Endothelial cell of umbilical vein (primary cell): ENCODE results near the gene CHMP5. TPM values are rescaled to one million over a fixed set of nuclear protein-coding genes. Genes with fewer than 3 reads are reported as not detected.
A peak's percentile ranks its signal among the peaks of the same experiment; 100 is the strongest.

Experiments used
- BruUV-seq: library from RNA; stranded (reverse); fragments of 400-500 nt; replicated peaks from 2 replicates; lab custom pipeline; 2021; lab: Mats Ljungman, UMichigan
- CTCF ChIA-PET: fragments of 300-600, 350-600 bp; sonication (Branson Sonifier 250); formaldehyde crosslinking; loops from one replicate; lab custom pipeline; 2021; ENCODE audit warnings: antibody characterized with exemption, inconsistent platforms; lab: Charles Lee
- POLR2A ChIA-PET: fragments of 300-600, 350-600 bp; sonication (Branson Sonifier 250); formaldehyde crosslinking; loops from one replicate; lab custom pipeline; 2021; ENCODE audit warnings: antibody characterized with exemption, inconsistent platforms; lab: Charles Lee
- DNase-seq: peaks from one replicate; pipeline ENCODE4 v3.0.0-alpha.2; 2011; ENCODE audit warnings: low read depth, low spot score
- FAIRE-seq: peaks from 2 replicates; lab custom pipeline; 2011; peaks lifted over from hg19 to GRCh38; lab: Jason Lieb, UNC
- H2AFZ ChIP-seq: 2 replicates; pipeline ENCODE4 v1.6.0; 2012; ENCODE audit warnings: low read depth, low read length, control low read depth, inconsistent platforms
- H3K27ac ChIP-seq: 2 replicates; pipeline ENCODE4 v1.5.1; 2011; ENCODE audit warnings: low read depth, mild to moderate bottlenecking, control low read depth, low read length, moderate library complexity; ENCODE audit not compliant: insufficient read depth
- H3K27me3 ChIP-seq, 2 experiments: 2 replicates each; pipeline versions ENCODE4 v1.6.0 to v1.6.1; 2011; ENCODE audit warnings: low read length in 2 of 2, mixed read lengths in 1 of 2; ENCODE audit not compliant: control insufficient read depth in 2 of 2, insufficient read depth in 2 of 2
- H3K36me3 ChIP-seq, 2 experiments: 2 replicates in 1 of 2; 3 replicates in 1 of 2; pipeline ENCODE4 v1.5.1; 2011; ENCODE audit warnings: low read length in 2 of 2, mild to moderate bottlenecking in 1 of 2, moderate library complexity in 1 of 2; ENCODE audit not compliant: control insufficient read depth in 2 of 2, insufficient read depth in 2 of 2; ENCODE audit errors: extremely low read depth in 1 of 2
- H3K4me1 ChIP-seq: 3 replicates; pipeline ENCODE4 v1.5.1; 2011; ENCODE audit warnings: mild to moderate bottlenecking, low read length; ENCODE audit not compliant: control insufficient read depth, insufficient read depth; ENCODE audit errors: extremely low read depth
- H3K4me2 ChIP-seq: 2 replicates; pipeline ENCODE4 v1.6.1; 2011; ENCODE audit warnings: low read length, control low read depth, mixed read lengths; ENCODE audit not compliant: insufficient read depth
- H3K4me3 ChIP-seq, 3 experiments: fragments of 200-600 bp in 1 of 3; sonication (generic), shearing (Covaris generic) in 1 of 3; replicated peaks in 1 of 3; 2 replicates each; pipeline ENCODE4 v1.5.1; 2011 to 2016; ENCODE audit warnings: control low read depth in 3 of 3, low read length in 3 of 3, mild to moderate bottlenecking in 2 of 3, inconsistent platforms in 1 of 3, low read depth in 1 of 3, moderate library complexity in 1 of 3; ENCODE audit not compliant: insufficient read depth in 1 of 3
- H3K79me2 ChIP-seq: 2 replicates; pipeline ENCODE4 v1.6.0; 2012; ENCODE audit warnings: low read length, inconsistent platforms; ENCODE audit not compliant: control insufficient read depth, insufficient read depth
- H3K9ac ChIP-seq: replicated peaks from 2 replicates; pipeline ENCODE3; 2011; ENCODE audit warnings: low read length, control low read depth; ENCODE audit not compliant: insufficient read depth; ENCODE audit errors: extremely low read depth
- H3K9me1 ChIP-seq: replicated peaks from 3 replicates; pipeline ENCODE4 v1.6.0; 2011; ENCODE audit warnings: mild to moderate bottlenecking, low read length; ENCODE audit not compliant: control insufficient read depth, insufficient read depth; ENCODE audit errors: extremely low read depth
- H3K9me3 ChIP-seq: replicated peaks from 2 replicates; pipeline ENCODE4 v1.5.1; 2012; ENCODE audit warnings: low read length, inconsistent platforms; ENCODE audit not compliant: control insufficient read depth, insufficient read depth
- H4K20me1 ChIP-seq: replicated peaks from 2 replicates; pipeline ENCODE3; 2011; ENCODE audit warnings: mild to moderate bottlenecking, low read length; ENCODE audit not compliant: control insufficient read depth, insufficient read depth; ENCODE audit errors: extremely low read depth
- EZH2 ChIP-seq: IDR thresholded peaks from 2 replicates; pipeline ENCODE4 v1.6.1; 2012; ENCODE audit warnings: borderline replicate concordance, low read depth, mild to moderate bottlenecking, moderate library complexity, low read length, inconsistent platforms; ENCODE audit not compliant: severe bottlenecking
- FOS ChIP-seq: IDR thresholded peaks from 2 replicates; pipeline ENCODE4 v1.6.1; 2011; ENCODE audit warnings: mild to moderate bottlenecking, low read length, moderate library complexity, borderline replicate concordance; ENCODE audit not compliant: insufficient read depth
- GATA2 ChIP-seq: IDR thresholded peaks from 2 replicates; pipeline ENCODE4 v1.7.0; 2011; ENCODE audit warnings: low read depth, mild to moderate bottlenecking, moderate library complexity, mixed read lengths, low read length; ENCODE audit not compliant: insufficient read length, insufficient read depth
- JUN ChIP-seq: IDR thresholded peaks from 2 replicates; pipeline ENCODE4 v1.6.1; 2011; ENCODE audit warnings: borderline replicate concordance, low read depth; ENCODE audit not compliant: insufficient read length, insufficient read depth
- MYC ChIP-seq: IDR thresholded peaks from one replicate; pipeline ENCODE4 v1.6.1; 2011; ENCODE audit warnings: mild to moderate bottlenecking, low read depth, low read length
- POLR2A ChIP-seq: IDR thresholded peaks from 2 replicates; pipeline ENCODE4 v1.6.1; 2012; ENCODE audit warnings: low read depth, mild to moderate bottlenecking, control low read depth, low read length
- POLR2AphosphoS5 ChIP-seq: IDR thresholded peaks from 2 replicates; pipeline ENCODE4 v1.6.1; 2012; ENCODE audit warnings: low read depth, mild to moderate bottlenecking, control low read depth, low read length, moderate library complexity; ENCODE audit not compliant: insufficient read depth
- dilution Hi-C: fragments of 300-500 bp; cut with MboI; formaldehyde crosslinking; loops from one replicate; pipeline ENCODE4 v1.15.0; 2019; ENCODE audit warnings: low sequenced_read_pairs; ENCODE audit not compliant: extremely low pct_ligation_motif_present
- intact Hi-C: fragments of 100-400 bp; cut with micrococcal nuclease; formaldehyde crosslinking; loops from one replicate; pipeline ENCODE4 v1.10.0; 2022
- polyA plus RNA-seq, 4 experiments: library from polyadenylated mRNA; depleted of rRNA in 3 of 4; stranded (reverse) in 3 of 4; unstranded in 1 of 4; fragments of >200 nt; gene quantifications; 2 replicates each; pipeline versions ENCODE4 v1.2.1 to v1.2.3, GENCODE V29; 2011 to 2012; ENCODE audit warnings: missing spikeins in 1 of 4
- total RNA-seq: library from RNA; stranded (reverse); gene quantifications from 2 replicates; pipeline ENCODE4 v1.2.3, GENCODE V29; 2021
- TF ChIP-seq, protein P1 (sequence below), 2 donors: IDR thresholded peaks; 1 replicate in 1 of 2; 2 replicates in 1 of 2; pipeline ENCODE4 v1.5.1; 2011; ENCODE audit warnings: low read length in 2 of 2, mild to moderate bottlenecking in 2 of 2, moderate library complexity in 2 of 2, control low read depth in 1 of 2, inconsistent platforms in 1 of 2, low read depth in 1 of 2; ENCODE audit not compliant: insufficient read depth in 1 of 2; ENCODE audit errors: extremely low read depth in 1 of 2
- TF ChIP-seq, protein P2 (sequence below): IDR thresholded peaks from 2 replicates; pipeline ENCODE4 v1.6.1; 2011; ENCODE audit not compliant: insufficient read depth, insufficient read length

Gene CHMP5
- total and polyA plus RNA-seq, 2 donors (not counting 3 experiments of a cell fraction or from before 2014, with no cell fraction given) = 33.2 to 55.8 TPM

DNA sequence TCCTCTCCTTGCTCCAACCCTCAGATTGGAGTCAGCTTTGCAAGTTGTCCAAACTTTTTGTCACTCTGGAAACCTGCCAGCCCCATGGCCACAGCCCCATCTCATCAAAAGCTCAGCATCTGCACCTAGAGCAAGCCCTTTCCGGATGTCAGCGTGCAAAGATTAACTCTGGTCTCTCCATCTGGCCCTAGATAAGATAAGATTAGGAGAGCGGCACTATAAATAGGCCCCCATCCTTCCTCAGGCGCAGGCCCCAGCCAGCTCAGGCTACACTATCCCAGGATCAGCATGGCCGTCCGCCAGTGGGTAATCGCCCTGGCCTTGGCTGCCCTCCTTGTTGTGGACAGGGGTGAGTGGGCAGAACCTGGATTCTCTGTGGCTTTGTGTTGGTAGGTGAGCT is 24.9 kb upstream of the CHMP5 start, which contains the start of gene SPINK4:
TSS of gene SPINK4 (plus strand) at position 247 of the 400 bp plus-strand sequence. CDS start at position 289, 42 bp downstream.
- Histone ChIP-seq H3K79me2 (no peaks in the 10 kb centered on the region), H3K27ac (no peak within 1 kb of the TSS), H3K4me3 (no peak within 1 kb of the TSS), H3K9me1 (no peaks in the 10 kb centered on the region), H3K4me1 (no peaks in the 10 kb centered on the region), H3K9ac (no peak within 1 kb of the TSS), H3K36me3 (no peaks in the 10 kb centered on the region), H4K20me1 (no peaks in the 10 kb centered on the region), H3K27me3 (peaks cover 0 to 7% of the 10 kb centered on the region in 2 experiments), H2AFZ (no peak within 1 kb of the TSS), H3K4me2 (no peak within 1 kb of the TSS), H3K9me3 (no peaks in the 10 kb centered on the region)
- dilution Hi-C loops = no loop called here
- intact Hi-C loops = no loop called here
- ChIA-PET POLR2A (no interaction called here), CTCF (interaction anchor here (1.0 to 2.0 kb wide), 4 partner anchors 14 to 78 kb away, joined by 3 to 7 read pairs (median 3); no protein-coding TSS in a partner anchor)
- FAIRE-seq = no peak
- no TSS peak for BruUV-seq
- peak; percentile 23 for DNase-seq
- TF ChIP-seq POLR2AphosphoS5 (no peak), FOS (no peak), GATA2 (no peak), JUN (no peak), MYC (no peak), POLR2A (no peak), EZH2 (no peak)
- TF ChIP-seq, protein P1, sequence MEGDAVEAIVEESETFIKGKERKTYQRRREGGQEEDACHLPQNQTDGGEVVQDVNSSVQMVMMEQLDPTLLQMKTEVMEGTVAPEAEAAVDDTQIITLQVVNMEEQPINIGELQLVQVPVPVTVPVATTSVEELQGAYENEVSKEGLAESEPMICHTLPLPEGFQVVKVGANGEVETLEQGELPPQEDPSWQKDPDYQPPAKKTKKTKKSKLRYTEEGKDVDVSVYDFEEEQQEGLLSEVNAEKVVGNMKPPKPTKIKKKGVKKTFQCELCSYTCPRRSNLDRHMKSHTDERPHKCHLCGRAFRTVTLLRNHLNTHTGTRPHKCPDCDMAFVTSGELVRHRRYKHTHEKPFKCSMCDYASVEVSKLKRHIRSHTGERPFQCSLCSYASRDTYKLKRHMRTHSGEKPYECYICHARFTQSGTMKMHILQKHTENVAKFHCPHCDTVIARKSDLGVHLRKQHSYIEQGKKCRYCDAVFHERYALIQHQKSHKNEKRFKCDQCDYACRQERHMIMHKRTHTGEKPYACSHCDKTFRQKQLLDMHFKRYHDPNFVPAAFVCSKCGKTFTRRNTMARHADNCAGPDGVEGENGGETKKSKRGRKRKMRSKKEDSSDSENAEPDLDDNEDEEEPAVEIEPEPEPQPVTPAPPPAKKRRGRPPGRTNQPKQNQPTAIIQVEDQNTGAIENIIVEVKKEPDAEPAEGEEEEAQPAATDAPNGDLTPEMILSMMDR (IDR thresholded peaks at IDR 0.05; ENCODE audit: extremely low read depth in 1 of 2, insufficient read depth in 1 of 2, low read depth in 1 of 2, low read length in 2 of 2) = no peak
- TF ChIP-seq, protein P2, sequence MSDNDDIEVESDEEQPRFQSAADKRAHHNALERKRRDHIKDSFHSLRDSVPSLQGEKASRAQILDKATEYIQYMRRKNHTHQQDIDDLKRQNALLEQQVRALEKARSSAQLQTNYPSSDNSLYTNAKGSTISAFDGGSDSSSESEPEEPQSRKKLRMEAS = no peak
